GM19023 (cell line): Measurements from ENCODE around the gene HSPA8.
"Not testable (repeated sequence)": the region's sequence is repeated elsewhere in the genome, so short reads cannot be mapped to it uniquely, and the experiment has no call there.

Experiments used
- ATAC-seq: cut with Tn5 transposase; IDR thresholded peaks from one replicate; pipeline ENCODE4 v1.9.1; 2021; ENCODE audit warnings: mild to moderate bottlenecking, moderate library complexity; ENCODE audit not compliant: unreplicated experiment

The HSPA8 gene

DNA sequence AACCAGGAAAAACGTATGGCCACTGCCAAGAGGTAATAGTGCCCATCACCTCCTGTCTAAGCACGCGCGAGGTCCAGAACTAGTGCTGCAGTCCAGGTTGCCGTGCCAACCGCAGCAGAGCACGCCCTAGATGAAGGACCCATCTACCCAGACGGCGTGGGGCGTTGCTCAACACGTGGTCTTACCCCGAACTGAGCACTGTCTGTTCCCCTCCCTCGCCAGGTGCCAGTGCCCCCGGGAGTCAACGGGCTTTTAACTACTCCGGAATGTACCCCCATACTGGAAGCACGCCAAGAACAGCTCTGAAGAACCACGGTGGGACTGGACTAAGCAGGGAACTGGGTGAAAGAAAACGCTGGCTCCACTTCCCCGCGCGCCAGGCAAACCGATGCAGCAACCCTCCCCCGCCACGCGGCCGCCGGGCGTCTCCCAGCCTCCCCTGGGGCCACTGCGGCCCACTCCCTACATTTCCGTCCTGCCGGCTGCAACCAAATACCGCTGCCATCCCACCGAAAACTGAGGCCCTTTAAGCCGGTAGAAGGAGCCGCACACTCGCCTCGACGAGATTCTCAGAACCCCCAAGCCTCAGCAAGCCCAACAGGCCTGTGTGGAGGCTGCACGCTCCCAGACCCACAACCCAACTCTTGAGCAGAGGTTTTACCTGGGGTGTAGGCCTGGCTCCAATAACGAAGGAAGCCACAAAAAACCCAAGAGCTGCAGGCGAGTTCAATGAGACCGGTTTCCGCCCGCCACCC, at the start of gene HSPA8:
Gene HSPA8, minus strand, starts transcription at position 734 of the 755 bp plus-strand sequence. CDS start 812 bp downstream, outside the sequence.
- peak; percentile 0 for ATAC-seq

DNA sequence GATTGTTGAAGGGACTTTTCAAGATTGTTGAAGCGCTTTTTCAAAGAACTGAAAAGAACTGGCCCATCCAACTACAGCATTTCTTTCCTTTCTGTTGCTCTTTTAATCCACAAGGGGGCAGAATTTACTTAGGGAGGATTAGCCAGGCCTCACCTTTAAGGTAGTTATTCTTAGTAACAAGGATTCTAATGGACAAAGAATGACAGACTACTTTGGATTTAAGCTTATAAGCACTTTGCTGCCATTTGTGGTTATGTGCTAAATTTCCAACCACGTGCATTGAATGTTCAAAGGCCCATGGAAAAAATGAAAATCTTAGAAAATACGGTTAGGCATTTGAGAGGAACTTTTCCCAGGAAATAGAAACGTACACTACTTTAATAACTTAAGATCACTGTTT, 49.5 kb upstream of the HSPA8 start:
- ATAC-seq = no peak

DNA sequence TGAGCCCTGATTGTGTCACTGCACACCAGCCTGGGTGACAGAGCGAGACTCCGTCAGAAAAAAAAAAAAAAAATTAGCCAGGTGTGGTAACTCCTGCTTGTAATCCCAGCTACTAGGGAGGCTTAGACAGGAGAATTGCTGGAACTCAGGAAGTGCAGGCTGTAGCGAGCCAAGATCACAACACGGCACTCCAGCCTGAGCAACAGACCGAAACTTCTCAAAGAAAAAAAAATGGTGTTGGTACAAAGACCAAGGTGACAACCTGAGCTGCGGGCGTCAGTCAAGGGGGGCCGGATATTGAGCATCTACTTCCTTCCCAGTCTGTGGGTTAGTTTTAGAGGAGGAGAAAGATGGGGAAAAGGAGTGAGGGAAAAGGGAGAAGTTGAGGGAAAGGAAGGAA, 48.5 kb upstream of the HSPA8 start:
- no peak for ATAC-seq

DNA sequence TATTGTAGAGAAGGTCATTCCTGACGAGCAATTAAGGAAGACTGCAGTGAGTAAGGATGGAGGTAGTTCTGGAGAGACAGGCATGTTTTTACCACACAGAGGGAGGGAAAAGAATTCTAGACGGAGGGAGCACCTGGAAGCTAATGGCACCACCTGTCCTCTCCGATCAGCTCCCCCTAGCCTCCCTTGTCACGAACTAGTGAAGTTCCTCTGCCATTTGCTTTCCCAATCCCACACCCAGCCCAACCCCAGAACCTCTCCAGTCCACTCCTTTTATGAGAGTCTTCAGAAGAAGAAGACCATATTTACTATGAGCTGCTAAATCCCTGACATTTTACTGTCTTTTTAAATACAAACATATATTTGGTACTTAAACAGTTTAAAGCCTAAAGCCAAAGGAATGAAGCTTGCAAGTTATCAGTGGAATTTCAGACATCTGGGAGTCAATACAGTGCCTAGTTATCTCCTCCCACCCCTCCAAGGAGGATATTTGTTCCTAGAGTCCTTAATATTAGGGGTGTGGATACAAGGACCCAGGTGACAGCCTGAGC, 46.1 kb upstream of the HSPA8 start:
- no peak for ATAC-seq

DNA sequence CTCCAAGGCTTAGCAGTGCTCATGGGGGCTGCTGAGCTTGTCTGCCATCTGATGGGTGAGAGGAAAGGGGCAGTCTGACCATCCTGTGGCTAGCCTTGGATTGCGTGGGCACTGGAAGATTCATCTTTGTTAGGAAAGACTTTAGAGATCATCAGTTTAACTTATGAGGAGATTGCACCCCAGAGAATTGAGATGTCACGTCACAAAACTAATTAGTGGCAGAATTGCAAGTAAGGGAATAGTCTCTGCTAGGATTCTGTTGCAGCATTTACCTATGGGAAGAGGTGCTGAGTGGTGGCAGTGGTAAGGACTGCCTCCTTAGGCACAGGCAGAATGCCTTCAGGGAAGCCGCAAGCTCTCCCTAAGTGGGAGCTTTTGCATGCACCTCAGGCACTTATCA, 42.8 kb upstream of the HSPA8 start:
- no peak for ATAC-seq

DNA sequence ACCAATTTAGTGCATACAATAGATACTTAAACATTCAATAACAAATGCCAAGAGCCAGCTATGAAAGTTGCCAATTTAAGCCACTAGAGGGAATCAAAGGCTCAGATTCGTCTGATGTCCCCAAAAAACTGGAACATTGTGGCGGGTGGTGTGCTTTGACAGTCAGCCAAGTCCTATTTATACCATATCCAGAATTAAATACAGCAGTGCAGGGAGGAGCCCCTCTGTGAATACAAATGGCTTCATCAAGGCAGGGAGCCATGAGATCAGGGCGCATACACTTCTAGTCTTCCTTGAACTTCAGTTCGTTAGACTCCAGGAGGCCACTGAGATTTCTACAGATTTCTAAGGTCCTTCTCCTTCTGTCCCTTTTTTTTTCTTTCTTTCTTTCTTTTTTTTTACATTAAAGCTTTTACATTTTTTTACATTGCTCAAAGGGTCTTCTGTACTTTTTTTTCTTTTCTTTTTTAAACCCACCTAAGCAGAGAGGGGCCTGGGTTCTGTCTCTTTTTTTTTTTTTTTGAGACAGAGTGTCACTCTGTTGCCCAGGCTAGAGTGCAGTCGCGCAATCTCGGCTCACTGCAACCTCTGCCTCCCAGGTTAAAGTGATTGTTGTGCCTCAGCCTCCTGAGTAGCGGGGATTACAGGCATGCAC, 41.5 kb upstream of the HSPA8 start:
- no peak for ATAC-seq

DNA sequence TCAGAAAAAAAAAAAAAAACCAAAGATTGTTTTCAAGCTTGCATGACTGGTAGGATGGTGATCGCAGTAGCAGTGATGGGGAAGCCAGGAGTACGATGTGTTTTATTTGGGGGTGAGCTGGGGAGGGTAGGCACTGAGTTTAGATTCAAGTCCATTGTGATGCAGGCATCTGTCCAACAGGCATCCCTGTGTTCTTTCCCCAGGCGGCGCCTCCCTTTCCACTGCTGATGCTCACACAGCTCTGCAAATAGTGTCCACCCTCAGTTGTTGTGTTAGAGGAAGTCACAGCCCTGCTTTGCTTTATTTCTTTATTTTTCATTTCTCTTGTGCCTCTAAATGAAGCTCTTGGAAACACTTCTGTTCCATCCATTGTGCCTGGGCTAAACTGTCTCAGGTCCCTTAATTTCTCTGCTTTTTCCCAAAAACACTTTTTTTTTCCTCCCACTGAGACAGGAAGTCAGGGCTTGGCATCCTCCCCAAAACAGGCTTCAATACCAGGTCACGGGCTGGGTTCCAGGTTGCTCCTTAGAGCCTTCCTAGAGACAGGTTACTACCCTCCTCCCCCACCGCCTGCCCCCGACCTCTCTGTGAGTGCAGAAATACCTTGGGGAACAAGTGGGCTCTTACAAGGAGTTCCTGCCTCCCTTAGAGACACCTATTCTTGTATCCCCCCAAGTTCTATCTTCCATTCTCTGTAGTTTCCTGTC, 38.6 kb upstream of the HSPA8 start:
- no peak for ATAC-seq

DNA sequence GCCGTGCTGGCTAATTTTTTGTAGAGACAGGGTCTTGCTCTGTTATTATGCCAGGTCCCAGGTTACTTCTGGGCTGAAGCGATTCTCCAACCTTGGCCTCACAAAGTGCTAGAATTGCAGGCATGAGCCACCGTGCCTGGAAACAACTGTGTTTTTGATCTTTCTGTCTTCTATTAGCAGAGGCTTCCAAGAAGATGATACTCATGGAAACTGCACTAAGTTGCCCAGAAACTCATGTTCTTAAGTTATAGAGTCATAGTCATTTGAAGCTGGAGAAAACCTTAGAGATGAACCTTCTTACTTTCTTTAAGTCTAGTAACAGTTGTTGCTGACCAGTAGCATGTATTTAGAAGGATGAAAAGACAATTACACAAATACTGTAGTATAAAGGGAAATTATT, 37.1 kb upstream of the HSPA8 start:
- no peak for ATAC-seq

DNA sequence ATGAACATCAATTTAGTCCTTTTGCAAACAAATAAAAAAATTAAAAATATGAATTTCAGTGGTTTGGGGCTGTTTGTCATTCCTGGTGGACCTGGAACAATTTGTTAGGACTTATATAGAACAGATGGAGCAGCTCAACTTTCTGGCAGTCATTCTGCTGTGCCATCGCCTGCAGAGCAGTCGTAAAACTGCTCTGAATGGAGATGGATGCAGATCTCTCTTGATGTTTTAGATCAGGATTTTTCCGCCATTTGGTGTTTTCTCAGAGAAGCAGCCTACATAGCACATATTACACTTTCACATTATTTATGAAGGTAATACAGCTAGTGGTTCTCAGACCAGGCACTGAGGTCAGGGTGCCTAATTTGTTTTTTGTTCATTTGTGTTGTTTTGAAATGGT, 31.8 kb upstream of the HSPA8 start:
- ATAC-seq = no peak

DNA sequence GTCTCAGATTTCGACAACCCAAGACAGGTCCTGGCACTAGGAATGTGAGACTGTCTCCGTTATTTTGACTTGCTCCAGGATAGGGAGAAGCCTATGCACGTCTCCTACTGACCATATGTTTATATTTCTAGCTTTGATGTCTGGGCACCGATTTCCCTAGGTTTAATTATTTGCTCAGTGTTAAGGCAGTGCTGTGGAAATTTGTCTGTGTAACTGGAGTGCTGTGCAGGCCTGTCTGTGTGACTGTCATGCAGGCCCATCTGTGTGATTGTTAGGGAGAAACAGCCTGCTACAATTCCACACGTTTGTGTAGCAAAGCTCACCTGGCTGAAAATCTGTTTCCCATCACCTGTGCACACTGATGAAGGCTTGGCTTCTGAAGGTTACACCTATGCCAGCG, 29.6 kb upstream of the HSPA8 start:
- ATAC-seq = no peak

DNA sequence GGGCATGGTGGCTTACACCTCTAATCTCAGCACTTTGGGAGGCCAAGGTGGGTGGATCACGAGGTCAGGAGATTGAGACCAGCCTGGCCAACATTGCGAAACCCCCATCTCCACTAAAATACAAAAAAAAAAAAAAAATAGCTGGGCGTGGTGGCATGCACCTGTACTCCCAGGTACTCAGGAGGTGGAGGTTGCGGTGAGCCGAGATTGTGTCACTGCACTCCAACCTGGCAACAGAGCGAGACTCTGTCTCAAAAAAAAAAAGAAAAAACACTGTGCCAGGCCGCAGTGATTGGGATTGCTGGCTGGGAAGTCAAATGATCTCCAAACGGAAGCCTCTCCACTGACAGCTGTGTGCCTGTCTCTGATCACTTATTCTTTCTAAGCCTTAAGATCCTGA, 28.2 kb upstream of the HSPA8 start:
- not testable (repeated sequence) for ATAC-seq

DNA sequence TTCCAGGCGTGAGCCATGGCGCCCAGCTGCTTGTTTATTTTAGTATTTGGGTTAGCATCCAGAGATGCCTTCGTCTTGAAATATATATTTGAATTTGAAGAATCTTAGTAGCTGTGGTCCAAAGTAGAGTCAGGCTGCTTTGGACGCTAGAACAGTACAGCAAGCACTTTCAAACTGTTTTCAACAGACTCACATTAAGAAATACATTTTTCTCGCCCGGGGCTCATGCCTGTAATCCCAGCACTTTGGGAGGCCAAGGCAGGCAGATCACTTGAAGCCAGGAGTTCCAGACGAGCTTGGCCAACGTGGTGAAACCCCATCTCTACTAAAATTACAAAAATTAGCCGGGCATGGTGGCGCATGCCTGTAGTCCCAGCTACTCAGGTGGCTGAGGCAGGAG, 27.0 kb upstream of the HSPA8 start:
- not testable (repeated sequence) for ATAC-seq

DNA sequence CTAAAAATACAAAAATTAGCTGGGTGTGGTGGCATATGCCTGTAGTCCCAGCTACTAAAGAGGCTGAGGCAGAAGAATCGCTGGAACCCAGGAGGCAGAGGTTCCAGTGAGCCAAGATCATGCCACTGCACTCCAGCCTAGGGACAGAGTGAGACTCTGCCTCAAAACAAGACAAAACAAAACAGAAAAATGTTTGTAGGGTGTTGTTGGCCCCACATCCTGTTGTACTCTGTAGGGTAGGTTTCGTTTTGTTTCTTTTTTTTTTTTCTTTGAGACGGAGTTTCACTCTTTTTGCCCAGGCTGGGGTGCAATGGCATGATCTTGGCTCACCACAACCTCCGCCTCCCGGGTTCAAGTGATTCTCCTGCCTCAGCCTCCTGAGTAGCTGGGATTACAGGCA, 25.7 kb upstream of the HSPA8 start:
- peak; percentile 88 for ATAC-seq

DNA sequence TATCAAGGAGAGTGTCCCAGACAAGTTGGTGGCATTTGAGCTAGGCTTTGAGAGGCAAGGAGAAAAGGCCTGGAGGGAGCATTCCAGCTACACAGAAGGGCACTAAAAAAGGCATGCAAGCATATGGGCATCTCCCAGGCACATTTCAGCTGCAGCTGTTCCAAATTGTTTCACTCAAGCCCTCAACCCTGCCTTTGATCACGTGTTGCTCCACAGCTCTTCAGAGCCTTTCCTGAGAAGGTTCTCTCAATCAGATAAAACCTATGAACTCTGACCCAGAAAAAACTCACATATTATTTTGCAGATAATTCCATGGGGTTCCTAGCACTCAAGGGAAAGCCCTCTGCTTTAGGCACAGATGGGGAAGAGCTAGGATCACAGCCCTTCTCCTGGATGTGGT, 24.4 kb upstream of the HSPA8 start:
- no peak for ATAC-seq

DNA sequence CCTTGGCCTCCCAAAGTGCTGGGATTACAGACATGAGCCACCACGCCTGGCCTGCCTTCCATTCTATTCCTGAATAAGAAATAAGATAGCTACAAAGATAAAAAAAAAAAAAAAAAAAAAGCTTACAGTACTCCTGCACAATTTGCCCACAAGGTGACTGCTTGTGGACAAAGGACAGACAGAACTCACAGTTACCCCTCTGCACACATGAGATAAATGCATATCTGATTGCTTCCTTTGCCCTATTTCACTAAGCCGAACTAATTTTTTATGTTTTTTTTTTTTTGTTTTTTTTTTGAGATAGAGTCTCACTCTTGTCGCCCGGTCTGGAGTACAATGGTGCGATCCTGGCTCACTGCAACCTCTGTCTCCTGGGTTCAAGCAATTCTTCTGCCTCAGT, 23.6 kb upstream of the HSPA8 start:
- ATAC-seq = no peak

DNA sequence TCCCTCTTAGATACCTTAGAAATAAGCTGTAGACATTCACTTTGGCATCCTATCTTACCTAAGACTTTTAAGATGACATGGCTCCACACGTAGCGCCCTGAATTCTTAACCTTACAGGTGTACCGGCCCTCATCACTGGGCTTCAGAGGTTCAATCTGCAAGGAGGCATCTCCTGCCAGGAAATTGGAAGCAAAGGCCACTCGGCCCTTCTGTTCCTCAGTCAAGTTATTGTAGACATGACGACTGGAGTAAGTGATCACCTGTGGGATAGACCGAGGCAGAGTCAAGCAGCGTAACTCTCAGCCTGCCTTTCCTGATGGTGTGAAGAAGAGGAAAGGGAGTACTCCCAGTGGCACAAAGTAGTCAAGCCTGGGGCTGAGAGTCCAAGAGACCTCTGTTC, 22.5 kb upstream of the HSPA8 start:
- ATAC-seq = no peak

DNA sequence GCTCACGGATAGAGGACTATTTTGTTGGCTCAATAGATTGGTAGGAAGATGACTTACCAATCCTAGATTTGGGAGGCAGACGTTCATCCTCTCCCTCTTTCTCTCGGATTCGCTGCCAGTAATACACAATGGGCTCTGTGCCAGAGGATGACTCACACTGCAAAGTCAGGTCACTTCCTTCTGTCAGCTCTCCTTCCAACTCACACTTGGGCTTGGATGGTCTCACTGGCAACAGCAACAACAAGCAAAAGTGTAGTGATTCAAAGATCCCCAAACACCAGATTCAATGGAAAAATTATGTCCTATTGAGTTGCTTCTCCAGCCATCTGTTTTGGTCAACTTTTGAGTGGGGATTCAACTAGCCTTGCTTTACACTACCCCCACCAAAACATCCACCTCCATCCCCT, 21.7 kb upstream of the HSPA8 start:
- no peak for ATAC-seq

DNA sequence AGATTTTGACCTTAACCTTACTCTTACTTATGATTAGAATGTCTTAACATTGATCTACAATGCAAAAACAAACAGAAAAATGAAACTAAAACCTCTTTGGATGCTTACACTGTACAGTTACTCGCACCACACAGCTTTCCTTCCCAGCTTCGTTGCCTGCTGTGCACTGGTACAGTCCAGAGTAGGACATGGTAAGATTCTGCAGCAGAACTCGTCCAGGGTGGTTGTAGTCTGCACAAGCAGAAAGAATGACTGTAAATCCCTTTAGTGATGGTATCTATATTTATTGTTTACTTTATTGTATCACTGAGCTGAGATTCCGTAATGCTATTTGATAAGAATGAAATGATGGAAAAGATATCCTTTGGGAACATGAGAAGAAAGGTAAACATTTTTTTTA, 21.0 kb upstream of the HSPA8 start:
- ATAC-seq = no peak

DNA sequence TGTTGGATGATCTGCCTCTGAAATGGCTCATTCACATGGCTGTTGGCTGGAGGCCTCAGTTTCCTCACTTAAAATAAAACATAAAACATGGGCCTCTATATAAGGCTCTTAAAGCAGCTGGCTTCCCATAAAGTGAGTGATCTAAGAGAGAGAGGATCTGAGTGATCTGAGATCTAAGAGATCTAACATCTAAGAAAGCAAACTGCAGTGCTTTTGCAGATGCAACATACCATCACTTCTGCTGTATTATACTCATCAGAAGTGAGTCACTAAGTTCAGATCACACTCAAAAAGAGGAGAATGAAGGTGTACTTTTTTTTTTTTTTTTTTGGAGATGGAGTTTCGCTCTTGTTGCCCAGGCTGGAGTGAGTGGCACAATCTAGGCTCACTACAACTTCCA, 18.1 kb upstream of the HSPA8 start:
- ATAC-seq = no peak

DNA sequence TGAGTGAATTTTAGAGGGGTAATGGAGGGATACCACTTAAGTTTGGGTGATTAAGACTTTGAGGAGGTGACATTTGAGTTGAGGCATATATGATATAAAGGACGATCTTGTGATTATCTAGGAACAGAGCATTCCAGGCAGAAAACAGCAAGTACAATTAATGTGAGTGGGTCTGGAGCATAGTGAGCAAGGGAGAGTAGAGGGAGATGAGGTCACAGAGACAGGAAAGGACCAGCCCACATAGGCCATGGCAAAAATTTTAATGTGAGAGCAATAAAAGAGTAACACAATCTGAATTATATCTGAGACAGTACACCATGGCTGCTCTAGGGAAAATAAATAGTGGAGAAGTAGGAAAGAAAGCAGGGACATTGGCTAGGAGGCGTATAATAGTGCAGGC, 14.5 kb upstream of the HSPA8 start:
- ATAC-seq = no peak

DNA sequence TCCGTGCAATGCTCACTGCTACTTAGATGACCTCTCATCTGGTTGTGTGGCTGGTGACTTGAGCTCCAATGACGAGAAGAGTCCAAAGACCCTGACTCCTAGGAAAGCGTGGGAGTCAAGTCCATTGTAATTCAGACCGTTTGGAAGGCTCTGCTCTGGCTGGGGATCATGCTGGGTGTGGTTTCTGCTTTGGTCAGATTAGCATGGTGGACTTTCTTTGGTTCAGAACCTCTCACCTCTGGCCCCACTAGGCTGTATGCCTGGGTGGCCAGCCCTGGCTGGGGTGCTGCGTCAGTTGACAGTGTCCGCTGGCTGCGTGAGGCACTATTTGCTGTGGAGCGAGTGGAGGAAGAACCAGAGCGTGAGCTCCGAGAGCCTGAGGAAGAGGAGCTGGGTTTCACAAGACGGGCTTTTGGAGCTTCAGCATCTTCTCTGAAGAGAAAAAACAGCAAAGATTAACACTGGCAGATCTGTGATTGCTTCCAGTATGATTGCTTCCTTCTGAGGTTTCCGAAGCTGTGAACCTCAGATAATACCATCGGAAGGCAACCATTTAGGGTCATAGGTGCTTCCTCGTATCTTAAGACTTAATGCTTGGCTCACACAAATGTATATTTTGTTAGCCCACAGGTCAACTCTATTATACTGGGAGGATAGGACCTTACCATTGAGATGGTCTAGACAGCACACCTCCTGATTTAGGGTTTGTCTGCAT, 11.6 kb upstream of the HSPA8 start:
- no peak for ATAC-seq
